ENCODE data around the gene ELN.
"Not testable (repeated sequence)": the region's sequence is repeated elsewhere in the genome, so short reads cannot be mapped to it uniquely, and the experiment has no call there.

ELN gene

DNA sequence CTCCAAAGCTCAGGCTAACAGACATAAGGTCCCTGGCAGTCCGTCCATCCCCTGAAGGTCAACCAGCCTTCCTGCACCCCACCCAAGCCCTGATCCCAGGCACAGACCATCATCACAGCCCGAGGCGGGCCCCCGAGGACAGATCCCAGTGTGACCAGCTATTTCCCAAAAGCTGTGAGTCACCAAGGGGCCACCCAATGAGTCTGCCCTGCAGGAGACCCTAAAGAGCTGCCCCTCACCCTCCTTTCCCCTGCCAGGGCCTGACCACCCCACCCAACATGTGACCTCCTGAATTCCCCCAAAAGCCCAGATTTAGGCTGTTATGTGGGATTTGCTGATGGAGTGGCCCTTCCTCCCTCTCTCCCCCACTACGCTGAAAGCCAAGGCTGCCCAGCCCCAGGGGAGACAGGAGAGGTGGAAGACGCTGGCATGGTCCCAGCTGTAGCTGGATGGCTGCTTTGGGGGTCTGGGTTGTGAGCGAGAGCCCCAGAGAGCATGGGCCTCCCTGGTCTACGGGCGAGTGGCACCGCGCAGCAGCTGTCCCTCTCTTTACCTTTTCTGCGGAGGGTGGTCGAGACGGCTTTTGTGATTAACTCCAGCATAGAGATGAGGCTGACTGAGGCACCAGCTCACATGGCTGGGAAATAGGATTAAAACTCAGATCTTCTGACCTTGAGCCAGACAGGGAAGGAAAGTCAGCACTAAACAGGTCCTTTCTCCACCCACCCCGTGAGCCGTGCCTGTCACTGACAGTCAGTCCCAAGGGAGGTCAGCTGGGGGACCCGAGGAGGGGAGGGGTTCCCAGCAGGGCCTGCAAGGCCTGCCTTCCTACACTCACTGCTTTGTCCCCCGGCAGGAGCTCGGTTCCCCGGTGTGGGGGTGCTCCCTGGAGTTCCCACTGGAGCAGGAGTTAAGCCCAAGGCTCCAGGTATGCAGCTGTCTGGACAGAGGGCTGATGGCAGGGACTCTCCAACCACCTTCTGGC is 16.7 kb downstream of the ELN start:
- DNase-seq = peak; percentile 94

DNA sequence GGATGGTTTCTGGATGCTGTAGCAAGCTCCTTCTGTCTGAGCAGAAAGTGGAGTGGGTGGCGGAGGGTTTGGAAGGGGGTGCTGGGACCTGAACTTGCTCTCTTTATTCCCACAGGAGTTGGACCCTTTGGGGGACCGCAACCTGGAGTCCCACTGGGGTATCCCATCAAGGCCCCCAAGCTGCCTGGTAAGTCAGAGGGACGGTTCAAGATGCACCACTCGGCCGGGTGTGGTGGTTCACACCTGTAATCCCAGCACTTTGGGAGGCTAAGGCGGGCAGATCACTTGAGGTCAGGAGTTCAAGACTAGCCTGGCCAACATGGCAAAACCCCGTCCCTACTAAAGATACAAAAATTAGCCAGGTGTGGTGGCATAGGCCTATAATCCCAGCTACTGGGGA is 18.6 kb downstream of the ELN start:
- DNase-seq = not testable (repeated sequence)

DNA sequence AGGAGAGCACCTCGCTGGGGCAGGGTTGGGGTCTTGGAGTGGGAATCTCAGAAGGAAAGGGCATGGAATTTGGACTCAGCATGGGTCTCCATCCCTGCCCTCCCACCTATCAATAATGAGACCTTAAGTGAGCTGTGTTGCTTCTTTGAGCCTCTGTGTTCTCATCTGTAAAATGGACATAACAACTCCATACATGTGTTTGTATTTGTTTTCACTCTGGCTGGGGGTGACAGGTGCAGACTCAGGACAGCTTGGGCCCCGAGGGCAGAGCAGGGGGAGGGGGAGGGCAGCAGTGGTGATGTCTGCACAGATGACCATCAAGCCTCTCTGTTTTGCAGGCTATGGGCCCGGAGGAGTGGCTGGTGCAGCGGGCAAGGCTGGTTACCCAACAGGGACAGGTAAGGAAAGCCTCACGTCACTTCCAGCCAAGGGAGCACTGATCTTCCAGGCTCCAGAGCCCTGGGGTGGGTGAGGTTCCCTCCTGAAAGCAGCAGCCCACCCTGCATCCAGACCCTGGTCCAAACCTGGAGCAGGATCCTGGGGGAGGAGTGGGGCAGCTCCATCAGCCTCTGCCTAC is 19.9 kb downstream of the ELN start:
- no peak for DNase-seq

DNA sequence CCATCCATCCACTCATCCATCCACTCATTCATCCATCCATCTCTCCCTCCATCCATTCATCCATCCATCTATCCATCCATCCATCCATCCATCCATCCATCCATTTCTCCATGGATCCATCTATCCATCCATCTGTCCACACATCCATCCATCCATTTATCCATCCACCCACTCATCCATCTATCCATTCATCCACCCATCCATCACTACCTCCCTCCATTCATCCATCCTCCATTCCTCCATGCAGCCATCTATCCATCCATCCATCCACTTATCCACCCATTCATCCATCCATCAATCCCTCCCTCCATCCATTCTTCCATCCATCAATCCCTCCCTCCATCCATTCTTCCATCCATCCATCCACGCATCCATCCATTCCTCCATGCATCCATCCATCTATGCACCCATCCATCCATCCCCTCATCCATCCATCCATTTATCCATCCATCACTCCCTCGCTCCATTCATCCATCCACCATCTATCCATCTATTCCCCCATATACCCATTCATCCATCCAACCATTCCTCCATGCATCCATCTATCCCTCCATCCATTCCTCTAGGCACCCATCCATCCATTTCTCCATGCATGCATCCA is 21.1 kb downstream of the ELN start:
- DNase-seq = no peak

DNA sequence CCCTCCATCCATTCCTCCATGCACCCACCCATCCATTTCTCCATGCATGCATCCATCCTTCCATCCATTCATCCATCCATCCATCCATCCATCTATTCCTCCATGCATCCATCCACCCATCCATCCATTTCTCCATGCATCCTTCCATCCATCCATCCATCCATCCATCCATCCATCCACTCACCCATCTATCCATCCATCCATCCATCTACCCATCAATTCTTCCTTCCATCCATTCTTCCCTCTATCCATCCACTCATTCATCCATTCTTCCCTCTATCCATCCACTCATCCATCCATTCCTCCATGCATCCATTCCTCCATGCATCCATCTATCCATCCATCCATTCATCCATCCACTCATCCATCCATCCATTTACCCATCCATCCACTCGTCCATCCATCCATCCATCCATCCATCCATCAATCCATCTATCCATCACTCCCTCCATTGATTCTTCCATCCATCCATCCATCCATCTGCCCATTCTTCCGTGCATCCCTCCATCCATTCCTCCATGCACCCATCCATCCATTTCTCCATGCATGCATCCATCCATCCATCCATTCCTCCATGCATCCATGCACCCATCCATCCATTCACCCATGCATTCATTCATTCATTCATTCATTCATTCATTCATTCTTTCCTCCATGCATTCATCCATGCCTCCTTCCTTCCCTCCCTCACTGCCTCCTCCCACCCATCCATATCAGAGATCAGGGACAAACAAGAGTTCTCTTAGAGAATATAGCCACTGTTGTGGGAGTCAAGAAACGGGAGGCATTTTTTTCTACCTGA is 22.2 kb downstream of the ELN start:
- DNase-seq = no peak

DNA sequence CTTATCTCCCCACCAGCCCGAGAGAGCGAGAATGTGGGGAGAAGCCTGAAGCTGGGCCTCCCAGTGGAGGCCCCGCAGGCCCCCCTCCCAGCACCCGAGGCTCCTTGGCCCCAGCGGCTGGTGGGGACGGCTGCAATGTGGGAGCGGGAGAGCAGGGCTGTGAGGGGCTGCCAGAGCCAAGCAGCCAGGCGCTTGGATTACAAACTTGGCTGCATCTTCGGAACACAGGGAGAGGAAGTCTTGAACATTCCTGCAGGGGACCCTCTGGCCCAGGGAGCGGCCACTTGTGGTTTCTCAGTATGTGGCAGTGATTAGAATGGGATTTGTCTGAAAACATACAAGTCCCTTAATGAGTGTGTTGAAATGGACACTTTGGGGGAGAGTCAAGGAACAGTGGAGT is 23.2 kb downstream of the ELN start:
- no peak for DNase-seq

DNA sequence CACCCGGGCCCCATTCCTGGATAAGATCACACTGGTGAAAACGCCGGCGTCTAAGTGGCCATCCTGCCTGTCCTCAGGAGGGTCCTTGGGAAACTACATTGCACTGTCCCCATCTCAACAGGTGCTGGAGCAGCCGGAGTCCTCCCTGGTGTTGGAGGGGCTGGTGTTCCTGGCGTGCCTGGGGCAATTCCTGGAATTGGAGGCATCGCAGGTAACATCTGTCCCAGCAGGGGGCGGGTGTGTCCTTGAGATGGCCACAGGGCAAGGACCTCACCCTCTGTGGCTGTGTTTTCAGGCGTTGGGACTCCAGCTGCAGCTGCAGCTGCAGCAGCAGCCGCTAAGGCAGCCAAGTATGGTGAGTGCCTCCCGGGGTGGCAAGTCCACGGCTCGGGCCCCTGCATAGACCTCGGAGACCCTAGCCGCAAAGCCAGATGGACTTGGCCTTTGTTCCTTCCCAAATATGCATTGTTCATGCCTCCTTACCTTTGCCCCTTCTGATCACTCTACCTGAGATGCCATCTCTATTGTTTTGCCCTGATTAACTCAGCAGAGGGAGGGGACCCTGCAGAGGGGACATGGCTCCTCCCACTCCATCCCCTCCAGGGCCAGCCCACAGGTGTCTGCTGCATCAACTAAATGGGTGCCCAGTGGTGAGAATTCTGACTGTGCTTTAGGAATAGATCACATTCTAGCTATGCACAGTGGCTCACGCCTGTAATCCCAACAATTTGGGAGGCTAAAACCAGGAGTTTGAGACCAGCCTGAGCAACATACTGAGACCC is 23.8 kb downstream of the ELN start:
- DNase-seq = peak; percentile 50

DNA sequence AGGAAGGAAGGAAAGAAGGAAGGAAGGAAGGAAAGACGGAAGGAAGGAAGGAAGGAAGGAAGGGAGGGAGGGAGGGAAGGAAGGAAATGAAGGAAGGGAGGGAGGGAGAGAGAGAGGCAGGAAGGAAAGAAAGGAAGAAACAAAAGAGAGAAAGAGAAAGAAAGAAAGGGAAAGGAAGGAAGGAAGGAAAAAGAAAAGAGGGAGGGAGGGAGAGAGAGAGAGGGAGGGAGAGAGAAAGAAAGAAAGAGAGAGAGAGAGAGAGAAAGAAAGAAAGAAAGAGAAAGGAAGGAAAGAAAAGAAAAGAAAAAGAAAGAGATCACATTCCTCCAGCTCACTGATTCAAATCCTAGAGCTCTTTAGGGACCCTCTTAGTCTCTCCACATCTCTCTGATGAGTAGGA is 24.7 kb downstream of the ELN start:
- no peak for DNase-seq

DNA sequence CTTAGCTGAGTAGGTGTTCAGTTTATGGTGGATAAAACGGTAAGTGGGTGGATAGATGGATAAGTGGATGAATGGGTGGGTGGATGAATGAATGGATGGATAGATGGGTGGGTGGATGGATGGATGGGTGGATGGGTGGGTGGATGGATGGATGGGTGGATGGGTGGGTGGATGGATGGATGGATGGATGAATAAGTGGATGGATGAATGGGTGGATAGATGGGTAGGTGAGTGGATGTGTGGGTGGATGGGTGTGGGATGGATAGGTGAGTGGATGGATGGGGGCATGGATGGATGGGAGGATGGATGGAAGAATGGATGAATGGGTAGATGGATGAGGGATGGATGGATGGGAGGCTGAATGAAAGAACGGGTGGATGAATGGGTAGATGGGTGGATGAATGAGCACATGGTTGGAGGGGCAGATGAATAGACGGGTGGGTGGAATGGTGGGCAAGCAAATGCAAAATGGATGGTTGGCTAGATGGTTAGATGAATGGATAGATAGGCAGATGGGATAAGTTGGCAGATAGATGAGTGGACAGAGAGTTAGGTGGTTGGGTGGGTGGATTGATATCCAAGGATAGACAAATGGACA is 25.7 kb downstream of the ELN start:
- no peak for DNase-seq

DNA sequence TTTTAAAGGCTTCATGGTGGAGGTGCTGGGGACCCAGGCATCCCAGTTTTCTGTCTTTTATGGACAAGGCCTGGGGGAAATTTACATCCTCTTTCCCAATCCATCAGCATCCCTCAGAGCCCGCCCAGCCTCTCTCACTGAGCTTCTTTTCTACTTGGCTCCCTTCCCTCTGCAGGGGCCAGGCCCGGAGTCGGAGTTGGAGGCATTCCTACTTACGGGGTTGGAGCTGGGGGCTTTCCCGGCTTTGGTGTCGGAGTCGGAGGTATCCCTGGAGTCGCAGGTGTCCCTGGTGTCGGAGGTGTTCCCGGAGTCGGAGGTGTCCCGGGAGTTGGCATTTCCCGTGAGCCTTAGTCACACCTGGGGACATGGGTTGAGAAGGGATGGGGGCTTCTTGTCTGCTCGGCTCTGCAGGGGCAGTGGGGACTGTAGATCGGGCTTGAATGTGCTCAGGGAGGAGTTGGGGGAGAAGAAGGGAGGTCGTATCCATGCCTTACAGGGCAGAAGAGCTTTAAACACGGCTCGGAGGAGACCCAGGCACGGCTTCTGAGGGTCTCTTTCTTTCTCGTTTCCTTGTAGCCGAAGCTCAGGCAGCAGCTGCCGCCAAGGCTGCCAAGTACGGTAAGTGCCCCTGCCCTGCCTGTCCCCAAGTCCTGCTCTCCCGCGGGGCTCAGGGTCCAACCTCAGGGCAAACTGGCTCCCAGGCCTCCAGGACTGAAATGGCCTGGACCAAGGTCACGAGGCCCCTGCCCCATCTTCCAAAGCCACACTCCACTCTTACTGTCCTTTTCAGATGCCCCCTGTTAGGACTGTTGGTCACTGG is 28.3 kb downstream of the ELN start:
- no peak for DNase-seq

DNA sequence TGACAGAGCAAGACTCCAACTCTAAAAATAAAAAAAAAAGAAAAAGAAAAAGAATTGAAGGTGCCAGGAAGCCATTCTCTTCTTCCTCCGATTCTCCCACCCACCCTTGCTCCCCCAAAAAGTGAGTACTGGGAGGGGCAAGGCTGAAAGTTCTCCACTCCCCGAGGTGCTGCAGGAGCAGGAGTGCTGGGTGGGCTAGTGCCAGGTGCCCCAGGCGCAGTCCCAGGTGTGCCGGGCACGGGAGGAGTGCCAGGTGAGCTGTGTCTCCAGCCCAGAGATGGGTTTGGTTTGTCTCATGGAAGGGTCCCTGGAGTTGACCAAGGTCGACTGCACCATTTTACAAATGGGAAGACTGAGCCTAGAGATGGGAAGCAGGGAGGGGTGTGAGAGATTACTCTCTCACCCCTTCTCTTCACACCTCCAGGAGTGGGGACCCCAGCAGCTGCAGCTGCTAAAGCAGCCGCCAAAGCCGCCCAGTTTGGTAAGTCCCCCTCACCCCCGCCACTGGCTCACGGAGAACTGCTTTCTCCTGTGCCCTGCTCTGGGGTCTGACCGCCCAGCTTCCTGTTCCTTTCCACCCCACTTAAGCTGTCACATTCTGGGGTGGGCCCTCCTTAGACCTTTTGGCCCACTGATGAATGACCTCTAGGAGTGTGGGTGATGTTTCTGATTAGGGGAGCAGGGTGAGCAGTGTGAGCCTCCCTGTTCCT is 29.4 kb downstream of the ELN start:
- DNase-seq = no peak

DNA sequence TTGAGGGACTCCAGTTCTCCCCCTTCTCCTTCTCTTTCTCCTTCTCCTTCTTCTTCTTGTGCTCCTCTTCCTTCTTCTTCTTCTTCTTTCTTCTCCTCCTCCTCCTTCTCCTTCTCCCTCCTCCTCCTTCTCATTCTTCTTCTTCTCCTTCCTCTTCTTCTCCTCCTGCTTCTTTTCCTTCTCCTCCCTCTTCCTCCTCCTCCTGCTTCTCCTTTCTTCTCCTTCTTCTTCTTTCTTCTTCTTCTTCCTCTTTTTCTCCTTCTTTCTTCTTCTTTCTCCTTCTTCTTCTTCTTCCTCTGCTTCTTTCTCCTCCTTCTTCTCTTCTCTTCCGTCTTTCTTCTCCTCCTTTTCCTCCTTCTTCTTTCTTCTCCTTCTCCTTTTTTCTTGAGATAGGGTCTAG is 30.0 kb downstream of the ELN start:
- no peak for DNase-seq

DNA sequence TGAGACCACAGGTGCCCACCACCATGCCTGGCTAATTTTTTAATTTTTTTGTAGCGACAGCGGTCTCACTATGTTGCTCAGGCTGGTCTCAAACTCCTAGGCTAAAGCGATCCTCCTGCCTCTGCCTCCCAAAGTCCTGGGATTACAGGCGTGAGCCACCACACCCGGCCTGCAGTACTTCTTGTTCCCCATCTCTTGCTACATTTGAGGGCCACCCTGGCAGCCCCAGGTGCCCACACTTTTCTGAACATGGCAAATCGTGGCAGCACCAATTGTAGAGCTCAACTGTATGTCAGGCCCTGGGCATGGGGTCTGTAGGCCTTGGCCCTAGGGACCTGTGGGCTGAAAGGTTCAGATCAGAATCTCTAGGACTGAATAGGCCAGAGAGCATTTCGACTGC is 30.5 kb downstream of the ELN start:
- DNase-seq = no peak

DNA sequence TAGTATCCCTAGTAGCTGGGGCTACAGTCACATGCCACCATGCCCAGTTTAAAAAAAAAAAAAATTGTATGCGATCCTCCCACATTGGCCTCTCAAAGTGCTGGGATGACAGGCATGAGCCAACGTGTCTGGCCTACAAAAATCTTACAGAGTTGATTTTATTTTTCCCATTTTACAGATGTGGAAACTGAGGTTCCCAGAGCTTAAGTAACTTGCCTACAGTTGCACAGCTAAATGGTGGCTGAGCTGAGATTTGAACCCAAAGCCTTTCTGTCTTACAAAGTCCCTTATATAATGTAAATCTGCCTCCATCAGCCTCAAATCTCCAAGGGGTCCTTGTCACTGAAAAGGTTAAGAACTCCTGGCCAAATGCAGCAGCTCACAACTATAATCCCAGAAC is 31.1 kb downstream of the ELN start:
- DNase-seq = no peak

DNA sequence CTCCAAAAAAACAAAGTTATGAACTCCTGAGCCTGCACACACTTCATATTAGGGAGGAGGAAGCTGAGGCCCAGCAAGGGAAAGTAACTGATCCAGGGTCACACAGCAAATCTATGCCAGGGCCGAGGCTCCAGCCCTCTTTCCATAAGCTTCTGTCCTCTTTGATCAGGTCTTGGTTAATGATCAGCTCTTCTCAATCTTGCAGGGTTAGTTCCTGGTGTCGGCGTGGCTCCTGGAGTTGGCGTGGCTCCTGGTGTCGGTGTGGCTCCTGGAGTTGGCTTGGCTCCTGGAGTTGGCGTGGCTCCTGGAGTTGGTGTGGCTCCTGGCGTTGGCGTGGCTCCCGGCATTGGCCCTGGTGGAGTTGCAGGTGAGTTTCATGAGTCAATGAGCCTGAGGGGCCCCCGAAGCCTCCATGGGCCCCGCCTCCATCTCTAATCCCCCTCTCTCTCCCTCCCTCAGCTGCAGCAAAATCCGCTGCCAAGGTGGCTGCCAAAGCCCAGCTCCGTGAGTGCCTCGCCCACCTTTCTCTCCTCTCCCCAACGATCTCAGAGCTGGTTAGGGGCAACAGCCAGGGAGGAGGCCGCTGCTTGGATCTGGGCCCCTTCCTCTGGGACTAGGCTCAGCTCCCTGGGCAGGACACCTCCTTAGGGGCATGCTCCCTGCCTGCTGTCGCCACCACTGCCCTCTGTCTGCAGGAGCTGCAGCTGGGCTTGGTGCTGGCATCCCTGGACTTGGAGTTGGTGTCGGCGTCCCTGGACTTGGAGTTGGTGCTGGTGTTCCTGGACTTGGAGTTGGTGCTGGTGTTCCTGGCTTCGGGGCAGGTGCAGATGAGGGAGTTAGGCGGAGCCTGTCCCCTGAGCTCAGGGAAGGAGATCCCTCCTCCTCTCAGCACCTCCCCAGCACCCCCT is 32.0 kb downstream of the ELN start:
- peak; percentile 31 for DNase-seq

DNA sequence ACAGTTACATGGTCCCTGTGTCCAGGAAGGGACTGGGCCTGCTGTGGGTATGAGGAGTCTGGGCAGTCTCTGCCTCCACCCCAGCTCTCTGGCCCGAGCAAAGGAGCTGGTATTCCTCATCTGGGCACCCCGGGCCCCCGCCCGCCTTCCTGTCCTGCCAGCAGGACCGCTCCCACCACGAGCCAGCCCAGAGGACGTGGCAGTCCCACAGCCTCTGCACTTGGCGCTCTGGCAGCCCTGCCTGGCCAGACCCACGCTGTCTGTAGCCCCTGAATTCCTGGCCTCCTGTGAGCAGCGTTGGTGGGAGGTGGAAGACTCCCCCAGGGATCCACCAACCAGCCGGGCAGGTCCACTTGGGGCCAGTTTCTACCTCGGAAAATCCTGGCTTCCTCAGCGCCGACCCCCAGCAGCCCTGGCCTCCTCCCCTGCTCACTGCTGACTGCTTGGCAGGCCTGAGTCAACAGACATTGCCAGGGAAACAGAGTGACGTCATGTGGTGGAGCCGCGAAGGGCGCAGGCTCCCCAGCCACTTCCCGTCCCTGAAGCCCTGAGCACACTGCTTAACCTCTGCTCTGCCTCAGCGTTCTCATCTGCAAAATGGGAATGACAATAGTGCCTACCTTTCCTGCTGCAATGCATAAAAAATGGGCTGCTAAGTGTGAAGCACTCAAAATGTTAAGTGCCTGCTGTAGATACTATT is 34.0 kb downstream of the ELN start:
- peak; percentile 26 for DNase-seq

DNA sequence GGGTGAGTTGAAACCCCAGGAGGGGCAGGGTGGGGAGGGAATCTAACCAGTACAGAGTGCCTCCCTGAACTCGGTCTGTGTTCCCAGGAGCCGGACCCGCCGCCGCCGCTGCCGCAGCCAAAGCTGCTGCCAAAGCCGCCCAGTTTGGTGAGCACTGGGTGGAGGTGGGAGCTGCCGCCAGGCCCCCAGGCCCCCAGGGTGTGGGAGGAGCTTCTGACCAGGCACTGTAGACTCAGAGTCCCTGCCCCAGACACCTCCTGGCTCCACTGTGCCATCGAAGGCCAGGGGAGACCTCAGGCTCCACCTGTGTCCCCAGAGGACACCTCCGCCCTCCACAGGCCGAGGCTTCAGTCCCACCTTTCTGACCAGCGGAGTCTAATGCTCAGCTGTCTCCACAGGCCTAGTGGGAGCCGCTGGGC is 35.3 kb downstream of the ELN start:
- no peak for DNase-seq

DNA sequence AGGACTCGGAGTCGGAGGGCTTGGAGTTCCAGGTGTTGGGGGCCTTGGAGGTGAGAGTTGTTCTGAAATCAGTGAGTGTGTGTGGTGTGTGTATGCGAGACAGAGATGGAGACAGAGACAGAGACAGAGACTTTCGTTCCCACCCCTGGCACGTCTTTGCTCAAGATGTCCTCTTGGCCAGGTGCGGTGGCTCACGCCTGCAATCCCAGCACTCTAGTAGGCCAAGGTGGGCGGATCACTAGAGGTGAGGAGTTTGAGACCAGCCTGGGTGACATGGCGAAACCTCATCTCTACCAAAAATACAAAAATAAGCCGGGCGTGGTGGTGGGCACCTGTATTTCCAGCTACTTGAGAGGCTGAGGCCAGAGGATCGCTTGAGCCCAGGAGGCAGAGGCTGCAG is 35.7 kb downstream of the ELN start:
- DNase-seq = no peak

DNA sequence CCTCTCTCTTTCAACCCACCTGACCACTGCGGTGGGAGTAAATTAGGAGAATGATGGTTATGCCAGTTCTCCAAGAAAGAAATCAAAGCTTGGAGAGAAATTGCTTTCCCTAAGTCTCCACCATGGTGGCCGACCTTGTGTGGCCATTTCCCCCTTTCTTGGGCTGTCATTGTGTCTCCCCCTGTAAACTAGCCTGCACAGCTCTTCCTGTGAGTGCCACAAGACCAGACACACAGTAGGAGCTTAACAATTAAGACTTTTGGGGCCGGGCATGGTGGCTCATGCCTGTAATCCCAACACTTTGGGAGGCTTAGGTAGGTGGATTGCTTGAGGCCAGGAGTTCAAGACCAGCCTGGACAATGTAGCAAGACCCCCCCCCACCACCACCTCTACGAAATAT is 36.7 kb downstream of the ELN start:
- DNase-seq = no peak
